GM23338 (cell line): Measurements from ENCODE around the gene UBA1.

Source experiments
- CREB1 ChIP-seq: fragments of 250-450 bp; sonication (Bioruptor Pico); IDR thresholded peaks from 2 replicates; pipeline ENCODE4 v1.5.0; 2020; ENCODE audit warnings: low read depth, mild to moderate bottlenecking, moderate library complexity
- CTCF ChIP-seq, 2 experiments: fragments of 200-600 bp in 1 of 2; sonication (generic) in 1 of 2; conservative IDR thresholded peaks; 2 replicates each; pipeline versions ENCODE4 v1.5.1 to v1.6.1; 2016 to 2017; ENCODE audit warnings: antibody characterized with exemption in 2 of 2, low read depth in 2 of 2, mild to moderate bottlenecking in 2 of 2, moderate library complexity in 1 of 2
- EZH2 ChIP-seq: fragments of 200-600 bp; sonication (generic); IDR thresholded peaks from one replicate; pipeline ENCODE4 v1.8.0; 2017; ENCODE audit warnings: antibody characterized with exemption, mild to moderate bottlenecking, low read depth; ENCODE audit not compliant: unreplicated experiment
- EZH2phosphoT487 ChIP-seq: fragments of 200-600 bp; sonication (generic); IDR thresholded peaks from one replicate; pipeline ENCODE4 v1.8.1; 2018; ENCODE audit warnings: antibody characterized with exemption; ENCODE audit not compliant: unreplicated experiment
- JUNB ChIP-seq: IDR thresholded peaks from one replicate; pipeline ENCODE4 v1.6.1; 2016; ENCODE audit warnings: antibody characterized with exemption; ENCODE audit not compliant: unreplicated experiment
- NANOG ChIP-seq: IDR thresholded peaks from 2 replicates; pipeline ENCODE4 v1.6.1; 2016; ENCODE audit warnings: antibody characterized with exemption, borderline replicate concordance
- POLR2AphosphoS5 ChIP-seq: IDR thresholded peaks from 2 replicates; pipeline ENCODE4 v1.6.1; 2016; ENCODE audit warnings: antibody characterized with exemption, low read depth
- REST ChIP-seq: IDR thresholded peaks from one replicate; pipeline ENCODE4 v1.6.1; 2018; ENCODE audit warnings: antibody characterized with exemption; ENCODE audit not compliant: unreplicated experiment
- STAT1 ChIP-seq: IDR thresholded peaks from one replicate; pipeline ENCODE4 v1.6.1; 2016; ENCODE audit warnings: antibody characterized with exemption; ENCODE audit not compliant: unreplicated experiment

- TF ChIP-seq CTCF (conservative IDR thresholded peaks at IDR 0.05; ENCODE audit: low read depth in 2 of 2) (no peak), POLR2AphosphoS5 (no peak), REST (no peak), EZH2phosphoT487 (no peak), EZH2 (no peak), JUNB (no peak), CREB1 (no peak), NANOG (no peak), STAT1 (no peak)
Measured at GRCh38 chrX:47218920-47219815, 25.5 kb downstream of the UBA1 start.
